HepG2 (cell line): ENCODE data around the gene ZNF467. TPM values are rescaled to one million over a fixed set of nuclear protein-coding genes. Genes with fewer than 3 reads are reported as not detected.

ENCODE experiments used
- ATAC-seq: fragments of 200-7000 bp; cut with Tn5 transposase; 3 replicates; pipeline ENCODE4 v1.9.1; 2020; ENCODE audit warnings: mild to moderate bottlenecking, moderate library complexity
- BruUV-seq: library from RNA; stranded (reverse); fragments of 400-500 nt; replicated peaks from 2 replicates; lab custom pipeline; 2021; lab: Mats Ljungman, UMichigan
- CTCF ChIA-PET: fragments of 300-600 bp; formaldehyde crosslinking; extraction: SDS; loops from one replicate; lab custom pipeline; 2021; ENCODE audit warnings: low total read pairs, inconsistent platforms, low intra/inter-chr PET ratio; lab: Yijun Ruan, JAX
- POLR2A ChIA-PET: fragments of 350-600 bp; sonication (Branson Sonifier 250); formaldehyde crosslinking; loops from one replicate; lab custom pipeline; 2020; ENCODE audit warnings: antibody characterized with exemption, inconsistent platforms; lab: Yijun Ruan, JAX
- DNase-seq: peaks from one replicate; pipeline ENCODE4 v3.0.0-alpha.2; 2015; ENCODE audit warnings: low spot score
- FAIRE-seq: peaks from 3 replicates; lab custom pipeline; 2011; peaks lifted over from hg19 to GRCh38; lab: Jason Lieb, UNC
- H2AFZ ChIP-seq: one replicate; pipeline ENCODE4 v1.6.1; 2011; ENCODE audit warnings: low read length, inconsistent platforms
- H3K27ac ChIP-seq: fragments of 300-600 bp; 3 replicates; pipeline ENCODE4 v1.8.0; 2011; ENCODE audit warnings: mixed run types, mild to moderate bottlenecking, mixed read lengths, low read length, inconsistent platforms; ENCODE audit not compliant: insufficient read depth; ENCODE audit errors: extremely low read length
- H3K27me3 ChIP-seq, 2 experiments: fragments of 200-600 bp in 1 of 2; 2 replicates in 1 of 2; 3 replicates in 1 of 2; pipeline versions ENCODE4 v1.6.0 to v1.8.0; 2011; ENCODE audit warnings: low read length in 2 of 2, mild to moderate bottlenecking in 2 of 2, moderate library complexity in 2 of 2, inconsistent platforms in 1 of 2; ENCODE audit not compliant: insufficient read depth in 2 of 2, control insufficient read depth in 1 of 2
- H3K36me3 ChIP-seq, 2 experiments: fragments of 200-600 bp in 1 of 2; replicated peaks in 1 of 2; 2 replicates in 1 of 2; 3 replicates in 1 of 2; pipeline versions ENCODE4 v1.5.1 to v1.8.0; 2011; ENCODE audit warnings: low read length in 2 of 2, inconsistent platforms in 1 of 2; ENCODE audit not compliant: insufficient read depth in 2 of 2, control insufficient read depth in 1 of 2
- H3K4me1 ChIP-seq: 2 replicates; pipeline ENCODE4 v1.5.1; 2012; ENCODE audit warnings: low read length, inconsistent platforms; ENCODE audit not compliant: insufficient read depth
- H3K4me2 ChIP-seq: 2 replicates; pipeline ENCODE4 v1.6.0; 2011; ENCODE audit warnings: low read depth, low read length, inconsistent platforms
- H3K4me3 ChIP-seq, 3 experiments: fragments of 200-600 bp in 1 of 3; sonication (generic), shearing (Covaris generic) in 1 of 3; replicated peaks in 1 of 3; 2 replicates each; pipeline ENCODE4 v1.5.1; 2011 to 2016; ENCODE audit warnings: low read length in 3 of 3, inconsistent platforms in 2 of 3, low read depth in 2 of 3, mild to moderate bottlenecking in 2 of 3, control low read depth in 1 of 3, mixed read lengths in 1 of 3; ENCODE audit not compliant: insufficient read depth in 1 of 3
- H3K79me2 ChIP-seq: one replicate; pipeline ENCODE4 v1.6.1; 2011; ENCODE audit warnings: low read length, inconsistent platforms; ENCODE audit not compliant: insufficient read depth
- H3K9ac ChIP-seq: 2 replicates; pipeline ENCODE4 v1.6.0; 2011; ENCODE audit warnings: mild to moderate bottlenecking, low read depth, low read length, inconsistent platforms; ENCODE audit not compliant: insufficient read depth
- H3K9me3 ChIP-seq: 2 replicates; pipeline ENCODE4 v1.5.1; 2012; ENCODE audit warnings: mild to moderate bottlenecking, low read length
- H4K20me1 ChIP-seq: 2 replicates; pipeline ENCODE4 v1.6.0; 2011; ENCODE audit warnings: inconsistent platforms, mild to moderate bottlenecking, low read length, moderate library complexity; ENCODE audit not compliant: insufficient read depth
- BHLHE40 ChIP-seq: IDR thresholded peaks from 2 replicates; pipeline ENCODE4 v1.6.1; 2011; ENCODE audit warnings: low read length, improper control_type of control experiment
- GABPB1 ChIP-seq: IDR thresholded peaks from 2 replicates; pipeline ENCODE4 v1.6.1; 2016; ENCODE audit warnings: mild to moderate bottlenecking, missing genetic modification reagents, moderate library complexity, missing compliant biosample characterization
- GATAD2A ChIP-seq: IDR thresholded peaks from 2 replicates; pipeline ENCODE4 v1.6.1; 2016
- HINFP ChIP-seq: sonication (generic); formaldehyde crosslinking; IDR thresholded peaks from 2 replicates; pipeline ENCODE4 v1.4.0; 2020; ENCODE audit warnings: low read depth, mild to moderate bottlenecking, missing genetic modification reagents
- PAX8 ChIP-seq: sonication (generic); formaldehyde crosslinking; IDR thresholded peaks from 2 replicates; pipeline ENCODE4 v1.8.0; 2022; ENCODE audit warnings: mild to moderate bottlenecking, missing genetic modification reagents, borderline replicate concordance
- POGK ChIP-seq: sonication (generic); formaldehyde crosslinking; conservative IDR thresholded peaks from 2 replicates; pipeline ENCODE4 v1.8.0; 2022; ENCODE audit warnings: mild to moderate bottlenecking, moderate library complexity, missing genetic modification reagents
- RBFOX2 ChIP-seq: fragments of 200-400 bp; formaldehyde crosslinking; IDR thresholded peaks from 2 replicates; pipeline ENCODE4 v1.6.1; 2017; ENCODE audit warnings: low read depth, mild to moderate bottlenecking, low read length
- RELA ChIP-seq: sonication (generic); formaldehyde crosslinking; IDR thresholded peaks from 2 replicates; pipeline ENCODE4 v1.4.0; 2020; ENCODE audit warnings: missing genetic modification reagents
- SP1 ChIP-seq, 2 experiments: fragments of 450-650 bp in 1 of 2; sonication (generic) in 1 of 2; formaldehyde crosslinking in 1 of 2; IDR thresholded peaks; 2 replicates each; pipeline versions ENCODE4 v1.4.0 to v1.6.1; 2016 to 2020; ENCODE audit warnings: missing genetic modification reagents in 1 of 2
- ZBTB7B ChIP-seq: sonication (generic); formaldehyde crosslinking; IDR thresholded peaks from 2 replicates; pipeline ENCODE4 v1.4.0; 2020; ENCODE audit warnings: missing genetic modification reagents
- ZFP1 ChIP-seq: IDR thresholded peaks from 2 replicates; pipeline ENCODE4 v1.6.1; 2016
- ZFP91 ChIP-seq: sonication (generic); formaldehyde crosslinking; IDR thresholded peaks from 2 replicates; pipeline ENCODE4 v1.9.0; 2022; ENCODE audit warnings: missing genetic modification reagents, mild to moderate bottlenecking, borderline replicate concordance
- ZNF331 ChIP-seq: sonication (generic); formaldehyde crosslinking; IDR thresholded peaks from 2 replicates; pipeline ENCODE4 v1.4.0; 2020; ENCODE audit warnings: missing genetic modification reagents
- ZNF768 ChIP-seq: sonication (generic); formaldehyde crosslinking; IDR thresholded peaks from 2 replicates; pipeline ENCODE4 v1.4.0; 2020; ENCODE audit warnings: missing genetic modification reagents
- ZNF83 ChIP-seq: sonication (generic); formaldehyde crosslinking; IDR thresholded peaks from 2 replicates; pipeline ENCODE4 v1.4.0; 2020; ENCODE audit warnings: missing genetic modification reagents, mild to moderate bottlenecking, borderline replicate concordance
- ZSCAN9 ChIP-seq: IDR thresholded peaks from 2 replicates; pipeline ENCODE4 v1.6.1; 2016; ENCODE audit warnings: borderline replicate concordance
- WGBS: methylation state at CpG from one replicate; pipeline ENCODE4 v1.1.6; 2017; ENCODE audit warnings: low lambda C conversion rate; 5-methylcytosine and 5-hydroxymethylcytosine counted together
- in situ Hi-C: cut with HindIII; loops from 2 replicates; pipeline ENCODE4 v1.10.0; 2017; ENCODE audit warnings: low pct_unique_long_range_greater_than_20kb; ENCODE audit not compliant: extremely low pct_ligation_motif_present
- intact Hi-C: fragments of 100-400 bp; cut with micrococcal nuclease; formaldehyde crosslinking; loops from one replicate; pipeline ENCODE4 v1.10.0; 2022; ENCODE audit not compliant: unreplicated experiment
- polyA plus RNA-seq, 8 experiments: library from polyadenylated mRNA; depleted of rRNA in 3 of 8; stranded (reverse) in 7 of 8; unstranded in 1 of 8; fragments of >200 nt; fragmentation: Illumina TruSeq in 4 of 8; extraction: Trizol in 4 of 8; gene quantifications; 2 replicates each; pipeline versions ENCODE4 v1.2.1 to v1.2.3, GENCODE V29; 2011 to 2016; ENCODE audit warnings: low read depth in 4 of 8, missing spikeins in 1 of 8, mixed read lengths in 1 of 8; ENCODE audit not compliant: insufficient read depth in 1 of 8
- total RNA-seq, 5 experiments: library from RNA; depleted of rRNA; stranded (reverse); fragments of >200 nt; fragmentation: Illumina TruSeq; extraction: Trizol; gene quantifications; 2 replicates each; pipeline ENCODE4 v1.2.3, GENCODE V29; 2016; ENCODE audit warnings: low read depth in 1 of 5
- TF ChIP-seq, protein P1 (sequence below): sonication (generic); formaldehyde crosslinking; IDR thresholded peaks from 2 replicates; pipeline ENCODE4 v1.5.0; 2020; ENCODE audit warnings: mild to moderate bottlenecking, missing genetic modification reagents

Gene ZNF467
- total and polyA plus RNA-seq, 2 of the 13 experiments (the other 11 are each of a cell fraction or from before 2014, with no cell fraction given), result 0.03 TPM; not detected in 1

DNA sequence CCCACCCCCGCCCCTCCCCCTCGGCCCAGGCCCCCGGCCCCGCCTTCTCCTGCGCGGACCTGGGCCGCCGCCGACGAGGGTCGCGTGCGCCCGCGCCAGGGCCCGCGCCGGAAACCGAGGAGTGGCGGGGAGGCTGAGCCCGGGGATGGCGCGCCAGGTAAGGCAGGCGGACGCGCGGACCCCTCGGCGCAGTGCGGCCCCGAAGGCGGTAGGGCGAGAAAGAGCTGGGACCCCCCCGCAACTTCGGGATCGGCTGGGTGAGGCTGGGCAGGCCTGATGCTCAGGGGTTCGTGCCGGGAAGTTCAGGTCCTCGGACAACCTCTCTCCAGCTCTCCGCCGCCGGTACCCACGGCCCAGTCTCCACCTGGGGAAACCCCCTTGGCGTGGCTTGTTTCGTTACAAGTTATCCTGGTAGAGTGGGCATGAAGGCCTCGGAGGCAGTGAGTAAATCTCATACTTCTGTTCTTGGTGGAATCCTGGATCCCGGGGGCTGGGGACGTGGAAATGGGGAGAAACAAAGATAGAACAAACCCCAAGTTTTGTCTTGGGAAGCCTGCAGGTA, 58.4 kb downstream of the ZNF467 start:
- Histone ChIP-seq H2AFZ (no peak overlapping the region), H4K20me1 (no peaks in the 10 kb centered on the region), H3K4me2 (peak overlapping the region; percentile 92), H3K36me3 (no peaks in the 10 kb centered on the region), H3K4me3 (peak overlapping the region; percentile 51 to 87 (median 75)), H3K9me3 (peaks cover 19% of the 10 kb centered on the region), H3K27me3 (no peaks in the 10 kb centered on the region), H3K9ac (peak overlapping the region; percentile 75), H3K79me2 (no peaks in the 10 kb centered on the region), H3K27ac (no peak overlapping the region), H3K4me1 (peaks cover 27% of the 10 kb centered on the region)
- peak; percentile 29; the same call in 1 of the 3 replicates for ATAC-seq
- FAIRE-seq, result no peak
- DNase-seq, result no peak
- BruUV-seq, result TSS peak; percentile 77
- WGBS, result 2% methylated on average over 4 of the region's 48 CpGs
- in situ Hi-C loops, result no loop called here
- ChIA-PET CTCF (no interaction called here), POLR2A (no interaction called here)
- intact Hi-C loops, result no loop called here
- TF ChIP-seq PAX8 (CRISPR knock-in tag) (peak; percentile 74; the same call in 1 of the 2 replicates), ZFP91 (CRISPR knock-in tag) (0 out of 2 replicates have a peak, but pooled peaks have one; percentile 24), ZSCAN9 (CRISPR knock-in tag) (no peak), ZNF768 (CRISPR knock-in tag) (0 out of 2 replicates have a peak, but pooled peaks have one; percentile 38), ZNF83 (CRISPR knock-in tag) (no peak), RBFOX2 (peak; percentile 67), ZBTB7B (peak; percentile 55; the same call in 1 of the 2 replicates), RELA (CRISPR knock-in tag) (peak; percentile 68; the same call in 1 of the 2 replicates), ZNF331 (no peak), GABPB1 (peak; percentile 80), BHLHE40 (peak; percentile 48; the same call in 1 of the 2 replicates), POGK (0 out of 2 replicates have a peak, but pooled peaks have one; percentile 42), ZFP1 (CRISPR knock-in tag) (no peak), SP1 (IDR thresholded peaks at IDR 0.05) (no peak), SP1 (CRISPR knock-in tag; IDR thresholded peaks at IDR 0.05) (0 out of 2 replicates have a peak, but pooled peaks have one; percentile 4), HINFP (CRISPR knock-in tag) (peak; percentile 72), GATAD2A (CRISPR knock-in tag) (no peak)
- TF ChIP-seq, protein P1, sequence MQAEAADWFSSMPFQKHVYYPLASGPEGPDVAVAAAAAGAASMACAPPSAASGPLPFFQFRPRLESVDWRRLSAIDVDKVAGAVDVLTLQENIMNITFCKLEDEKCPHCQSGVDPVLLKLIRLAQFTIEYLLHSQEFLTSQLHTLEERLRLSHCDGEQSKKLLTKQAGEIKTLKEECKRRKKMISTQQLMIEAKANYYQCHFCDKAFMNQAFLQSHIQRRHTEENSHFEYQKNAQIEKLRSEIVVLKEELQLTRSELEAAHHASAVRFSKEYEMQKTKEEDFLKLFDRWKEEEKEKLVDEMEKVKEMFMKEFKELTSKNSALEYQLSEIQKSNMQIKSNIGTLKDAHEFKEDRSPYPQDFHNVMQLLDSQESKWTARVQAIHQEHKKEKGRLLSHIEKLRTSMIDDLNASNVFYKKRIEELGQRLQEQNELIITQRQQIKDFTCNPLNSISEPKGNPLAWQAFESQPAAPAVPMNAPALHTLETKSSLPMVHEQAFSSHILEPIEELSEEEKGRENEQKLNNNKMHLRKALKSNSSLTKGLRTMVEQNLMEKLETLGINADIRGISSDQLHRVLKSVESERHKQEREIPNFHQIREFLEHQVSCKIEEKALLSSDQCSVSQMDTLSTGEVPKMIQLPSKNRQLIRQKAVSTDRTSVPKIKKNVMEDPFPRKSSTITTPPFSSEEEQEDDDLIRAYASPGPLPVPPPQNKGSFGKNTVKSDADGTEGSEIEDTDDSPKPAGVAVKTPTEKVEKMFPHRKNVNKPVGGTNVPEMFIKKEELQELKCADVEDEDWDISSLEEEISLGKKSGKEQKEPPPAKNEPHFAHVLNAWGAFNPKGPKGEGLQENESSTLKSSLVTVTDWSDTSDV, result 0 out of 2 replicates have a peak, but pooled peaks have one; percentile 67
